Astrocyte of the spinal cord (primary cell): ENCODE results near the gene SENP7.

Experiments
- DNase-seq: peaks from one replicate; pipeline ENCODE4 v3.0.0; 2011; ENCODE audit warnings: low read depth, low spot score
- H3K4me3 ChIP-seq: 2 replicates; pipeline ENCODE4 v1.5.1; 2011; ENCODE audit warnings: low read depth, mild to moderate bottlenecking, low read length, moderate library complexity
- in situ Hi-C: cut with HindIII; loops from 2 replicates; pipeline ENCODE4 v1.10.0; 2017; ENCODE audit warnings: low sequenced_read_pairs
- TF ChIP-seq, protein P1 (sequence below): IDR thresholded peaks from 2 replicates; pipeline ENCODE4 v1.5.1; 2012; ENCODE audit warnings: low read depth, mild to moderate bottlenecking, low read length, inconsistent platforms

The SENP7 gene

DNA sequence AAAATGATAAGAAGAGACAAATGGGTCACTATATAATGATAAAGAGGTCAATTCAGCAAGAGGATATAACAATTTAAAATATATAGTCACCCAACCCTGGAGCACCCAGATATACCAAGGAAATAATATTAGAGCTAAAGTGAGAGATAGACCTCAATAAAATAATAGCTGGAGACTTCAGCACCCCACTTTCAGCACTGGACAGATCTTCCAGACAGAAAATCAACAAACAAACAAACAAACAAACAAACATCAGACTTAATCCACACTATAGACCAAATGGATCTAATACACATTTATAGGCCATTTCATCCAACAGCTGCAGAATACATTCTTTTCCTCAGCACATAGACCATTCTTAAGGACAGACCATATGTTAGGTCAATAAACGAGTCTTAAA lies 79.4 kb downstream of the SENP7 start:
- DNase-seq: no peak
- no peak overlapping the region for H3K4me3 ChIP-seq
- TF ChIP-seq, protein P1, sequence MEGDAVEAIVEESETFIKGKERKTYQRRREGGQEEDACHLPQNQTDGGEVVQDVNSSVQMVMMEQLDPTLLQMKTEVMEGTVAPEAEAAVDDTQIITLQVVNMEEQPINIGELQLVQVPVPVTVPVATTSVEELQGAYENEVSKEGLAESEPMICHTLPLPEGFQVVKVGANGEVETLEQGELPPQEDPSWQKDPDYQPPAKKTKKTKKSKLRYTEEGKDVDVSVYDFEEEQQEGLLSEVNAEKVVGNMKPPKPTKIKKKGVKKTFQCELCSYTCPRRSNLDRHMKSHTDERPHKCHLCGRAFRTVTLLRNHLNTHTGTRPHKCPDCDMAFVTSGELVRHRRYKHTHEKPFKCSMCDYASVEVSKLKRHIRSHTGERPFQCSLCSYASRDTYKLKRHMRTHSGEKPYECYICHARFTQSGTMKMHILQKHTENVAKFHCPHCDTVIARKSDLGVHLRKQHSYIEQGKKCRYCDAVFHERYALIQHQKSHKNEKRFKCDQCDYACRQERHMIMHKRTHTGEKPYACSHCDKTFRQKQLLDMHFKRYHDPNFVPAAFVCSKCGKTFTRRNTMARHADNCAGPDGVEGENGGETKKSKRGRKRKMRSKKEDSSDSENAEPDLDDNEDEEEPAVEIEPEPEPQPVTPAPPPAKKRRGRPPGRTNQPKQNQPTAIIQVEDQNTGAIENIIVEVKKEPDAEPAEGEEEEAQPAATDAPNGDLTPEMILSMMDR: no peak
- in situ Hi-C loops: no loop called here

DNA sequence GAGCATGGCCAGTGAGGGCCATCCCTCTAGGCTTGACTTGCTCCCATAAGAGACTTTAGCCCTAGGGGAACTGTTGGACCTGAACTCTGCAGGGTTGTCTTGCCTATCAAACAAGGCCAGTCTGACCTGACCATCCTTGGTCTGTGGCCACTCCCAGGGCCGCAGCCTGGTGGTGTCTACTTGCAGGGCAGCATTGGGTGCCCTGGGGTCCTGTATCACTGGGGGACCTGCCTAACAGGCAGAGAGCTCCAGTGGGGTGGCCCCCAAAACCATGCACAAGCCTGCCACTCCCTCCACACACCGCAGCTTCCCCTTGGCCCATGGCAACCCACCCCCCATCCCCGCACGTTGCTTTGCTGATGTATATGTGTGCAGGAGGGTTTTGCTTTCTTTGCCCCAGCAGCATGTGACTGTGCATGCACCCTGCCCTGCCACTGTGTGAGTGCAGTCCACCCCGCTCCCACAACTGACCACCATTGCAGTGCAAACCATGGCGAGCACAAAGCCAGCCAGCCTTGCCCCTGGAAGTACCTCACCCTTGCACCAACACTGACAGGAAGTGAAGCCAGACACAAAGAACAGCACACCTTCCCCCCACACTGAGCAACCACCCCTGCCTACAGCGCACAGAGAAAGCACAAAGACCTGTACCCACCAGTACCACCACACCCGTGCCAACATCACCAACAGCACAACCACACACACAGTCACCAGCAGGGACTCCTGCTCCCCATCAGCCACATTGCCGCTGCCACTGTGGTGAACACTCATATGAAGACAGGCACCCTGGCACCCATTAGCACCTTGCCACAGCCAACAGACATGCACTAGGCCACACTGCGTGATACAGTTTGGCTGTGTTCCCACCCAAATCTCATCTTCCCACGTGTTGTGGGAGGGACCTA lies 88.8 kb downstream of the SENP7 start:
- H3K4me3 ChIP-seq: no peak overlapping the region
- in situ Hi-C loops: no loop called here
- no peak for DNase-seq
- TF ChIP-seq, protein P1: no peak

DNA sequence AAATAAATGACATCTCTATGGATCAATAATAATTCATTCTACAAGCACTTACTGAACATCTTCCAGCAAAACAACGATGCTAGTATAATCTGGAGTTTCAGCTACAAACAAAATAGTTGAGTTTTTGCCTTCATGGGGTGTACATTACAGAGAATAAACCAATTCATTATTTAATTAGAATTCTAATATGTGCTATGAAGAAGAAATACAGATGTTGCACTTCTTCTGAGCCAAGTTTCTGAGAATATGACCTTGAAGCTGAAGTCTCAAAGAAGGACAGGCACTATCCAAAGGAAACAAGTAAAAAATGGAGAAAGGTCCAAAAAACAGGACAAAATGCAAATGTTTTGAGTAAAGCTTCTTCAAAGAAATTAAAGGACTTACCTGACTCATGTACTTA lies 94.2 kb downstream of the SENP7 start:
- DNase-seq: no peak
- no peak overlapping the region for H3K4me3 ChIP-seq
- in situ Hi-C loops: no loop called here
- TF ChIP-seq, protein P1: no peak

DNA sequence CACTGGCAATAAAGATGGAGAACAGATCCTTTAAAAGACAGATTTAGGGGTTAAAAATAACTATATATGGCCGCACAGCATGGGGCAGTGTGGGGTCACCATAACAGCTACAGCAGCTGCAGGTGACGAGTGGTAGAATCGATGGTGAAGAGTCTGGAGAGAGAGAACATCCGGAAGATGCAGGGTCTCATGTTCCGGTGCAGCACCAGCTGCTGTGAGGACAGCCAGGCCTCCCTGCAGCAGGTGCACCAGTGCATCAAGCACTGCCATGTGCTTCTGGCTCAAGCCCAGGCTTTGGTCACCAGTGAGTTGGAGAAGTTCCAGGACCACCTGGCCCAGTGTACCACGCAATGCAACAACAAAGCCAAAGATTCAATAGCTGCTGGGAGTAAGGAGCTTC lies 98.9 kb downstream of the SENP7 start:
- DNase-seq: no peak
- no peak overlapping the region for H3K4me3 ChIP-seq
- in situ Hi-C loops: no loop called here
- TF ChIP-seq, protein P1: no peak

DNA sequence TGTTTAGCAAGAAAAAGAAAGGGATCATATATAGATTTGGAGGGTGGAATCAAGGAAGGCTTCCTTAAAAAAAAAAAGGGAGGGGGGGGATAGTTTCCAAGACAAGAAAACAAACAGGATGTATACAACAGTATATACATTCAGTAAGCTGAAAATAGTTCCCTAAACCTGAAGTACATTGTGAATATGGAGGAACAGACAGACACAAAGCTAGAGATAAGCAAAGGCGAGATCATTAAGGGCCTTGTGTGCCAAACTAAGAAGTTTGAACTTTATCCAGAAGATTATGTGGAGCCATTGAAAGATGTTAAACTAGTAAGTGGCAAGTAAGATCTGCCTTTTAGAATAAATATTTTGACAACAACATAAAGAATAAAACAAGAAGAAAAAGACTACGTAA lies 99.4 kb downstream of the SENP7 start:
- in situ Hi-C loops: no loop called here
- DNase-seq: no peak
- no peak overlapping the region for H3K4me3 ChIP-seq
- TF ChIP-seq, protein P1: no peak

DNA sequence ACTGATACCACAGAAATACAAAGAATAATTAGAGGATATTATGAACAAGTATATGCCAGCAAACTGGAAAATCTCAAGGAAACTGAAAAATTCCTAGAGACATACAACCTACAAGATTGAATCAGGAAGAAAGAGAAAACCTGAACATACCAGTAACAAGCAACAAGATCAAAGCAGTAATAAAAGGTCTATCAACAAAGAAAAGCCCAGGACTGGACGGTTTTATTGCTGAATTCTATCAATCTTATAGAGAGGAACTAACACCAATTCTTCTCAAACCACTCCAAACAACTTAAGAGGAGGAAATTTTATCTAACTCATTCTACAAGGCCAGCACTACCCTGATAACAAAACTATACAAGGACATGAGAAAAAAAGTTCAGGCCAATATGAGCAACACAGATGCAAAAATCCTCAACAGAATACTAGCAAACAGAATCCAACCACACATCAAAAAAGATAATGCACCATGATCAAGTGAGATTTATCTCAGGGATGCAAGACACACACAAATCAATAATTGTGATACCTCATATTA lies 121.5 kb downstream of the SENP7 start:
- in situ Hi-C loops: no loop called here
- TF ChIP-seq, protein P1: no peak
- DNase-seq: no peak
- no peak overlapping the region for H3K4me3 ChIP-seq
